GM12801 (cell line): Measurements from ENCODE around the gene GAS2L3.
A peak's percentile ranks its signal among the peaks of the same experiment; 100 is the strongest.

Experiments
- CTCF ChIP-seq: IDR thresholded peaks from one replicate; pipeline ENCODE4 v1.5.1; 2011; ENCODE audit warnings: control low read depth; ENCODE audit not compliant: insufficient read length; ENCODE audit errors: extremely low read depth

The GAS2L3 gene

GRCh38 chr12:100651694-100652093 is 78.2 kb downstream of the GAS2L3 start:
- TF ChIP-seq CTCF = no peak

- no peak for TF ChIP-seq CTCF
These were observed 79.0 kb downstream of the GAS2L3 start for GRCh38 chr12:100652488-100652887.

- TF ChIP-seq CTCF = no peak
These were observed 82.7 kb downstream of the GAS2L3 start for GRCh38 chr12:100656141-100656540.

DNA sequence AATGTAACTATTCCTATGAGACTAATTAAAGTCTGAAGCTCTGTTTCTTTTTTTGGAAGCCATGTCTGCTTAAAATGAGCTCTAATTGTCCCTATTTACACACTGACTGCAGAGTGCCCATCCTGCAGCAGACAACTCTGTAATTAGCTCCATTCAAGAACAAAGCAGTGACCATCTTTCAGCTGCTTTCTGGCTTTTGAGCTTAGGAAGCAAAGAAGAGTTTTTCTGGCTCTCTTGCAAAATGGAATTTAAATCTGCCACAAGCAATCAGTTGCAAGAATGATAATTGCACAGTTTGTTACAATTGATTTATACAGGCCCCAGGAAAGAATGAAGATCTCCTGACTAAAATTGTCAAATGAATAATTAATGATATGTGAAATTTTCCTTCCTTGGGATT is 83.4 kb downstream of the GAS2L3 start:
- TF ChIP-seq CTCF = no peak

DNA sequence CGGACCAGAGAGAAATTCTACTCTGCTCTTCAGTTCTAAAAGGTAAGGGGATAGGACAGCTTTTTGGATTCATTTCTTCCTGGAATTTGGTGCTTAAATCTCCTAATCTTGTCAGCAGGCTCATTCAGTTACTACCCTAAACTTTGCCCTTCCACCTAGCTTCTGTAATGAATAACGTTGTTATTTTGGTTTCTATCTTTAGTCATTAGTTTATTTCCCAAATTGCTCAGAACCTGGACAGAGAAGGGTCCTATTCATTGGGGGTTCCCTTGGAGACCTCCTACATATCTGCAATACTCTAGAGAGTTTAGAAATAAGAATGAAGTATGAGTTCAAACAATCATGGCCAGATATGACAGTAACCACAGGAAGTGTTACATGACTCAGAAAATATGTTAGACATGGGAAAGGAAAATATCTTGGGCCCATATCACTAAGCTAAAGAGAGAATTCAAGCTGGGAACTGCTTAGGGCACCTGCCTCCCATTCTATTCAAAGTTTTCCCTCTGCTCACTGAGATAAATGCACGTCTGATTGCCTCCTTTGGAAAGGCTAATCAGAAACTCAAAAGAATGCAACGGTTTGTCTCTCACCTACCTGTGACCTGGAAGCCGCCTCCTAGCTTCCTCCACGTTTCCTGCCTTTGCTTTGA is 87.9 kb downstream of the GAS2L3 start:
- TF ChIP-seq CTCF = no peak

DNA sequence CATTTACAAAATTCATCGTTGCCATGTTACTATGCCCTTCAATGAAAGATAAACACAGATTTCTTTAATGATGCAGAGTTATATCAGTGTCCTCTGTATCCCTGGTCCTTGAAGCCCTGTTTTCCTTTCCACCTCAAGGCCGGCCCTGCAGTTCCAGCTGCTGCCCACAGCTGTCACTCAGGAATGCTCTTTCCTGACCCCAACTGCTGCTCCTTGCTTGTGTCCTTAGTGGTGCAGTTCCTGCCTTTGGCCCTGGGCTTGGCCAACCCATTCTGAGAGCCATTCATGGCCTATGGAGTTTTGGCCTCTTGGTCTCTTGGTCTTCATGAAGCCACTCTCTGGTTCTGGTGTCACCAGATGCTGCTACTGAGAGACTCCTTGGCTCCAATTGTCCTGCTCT is 93.1 kb downstream of the GAS2L3 start:
- no peak for TF ChIP-seq CTCF

GRCh38 chr12:100668945-100669536 is 95.6 kb downstream of the GAS2L3 start:
- peak; percentile 60 for TF ChIP-seq CTCF
